GM21723 (cell line): ENCODE results near the gene SFXN5.
A peak's percentile ranks its signal among the peaks of the same experiment; 100 is the strongest.
"Not testable (repeated sequence)": the region's sequence is repeated elsewhere in the genome, so short reads cannot be mapped to it uniquely, and the experiment has no call there.

Experiments used
- ATAC-seq: cut with Tn5 transposase; IDR thresholded peaks from one replicate; pipeline ENCODE4 v1.9.1; 2021; ENCODE audit warnings: mild to moderate bottlenecking, moderate library complexity; ENCODE audit not compliant: unreplicated experiment

SFXN5 gene

GRCh38 chr2:72914589-72915319 is 156.8 kb downstream of the SFXN5 start:
- no peak for ATAC-seq

- ATAC-seq = no peak
Measured at GRCh38 chr2:72914206-72914559, 157.3 kb downstream of the SFXN5 start.

- ATAC-seq = no peak
Measured at GRCh38 chr2:72913486-72914205, 157.9 kb downstream of the SFXN5 start.

GRCh38 chr2:72911256-72911655 is 160.3 kb downstream of the SFXN5 start:
- ATAC-seq = no peak

- no peak for ATAC-seq
Measured at GRCh38 chr2:72908741-72909140, 162.8 kb downstream of the SFXN5 start.

- not testable (repeated sequence) for ATAC-seq
Measured at GRCh38 chr2:72907369-72907768, 164.1 kb downstream of the SFXN5 start.

DNA sequence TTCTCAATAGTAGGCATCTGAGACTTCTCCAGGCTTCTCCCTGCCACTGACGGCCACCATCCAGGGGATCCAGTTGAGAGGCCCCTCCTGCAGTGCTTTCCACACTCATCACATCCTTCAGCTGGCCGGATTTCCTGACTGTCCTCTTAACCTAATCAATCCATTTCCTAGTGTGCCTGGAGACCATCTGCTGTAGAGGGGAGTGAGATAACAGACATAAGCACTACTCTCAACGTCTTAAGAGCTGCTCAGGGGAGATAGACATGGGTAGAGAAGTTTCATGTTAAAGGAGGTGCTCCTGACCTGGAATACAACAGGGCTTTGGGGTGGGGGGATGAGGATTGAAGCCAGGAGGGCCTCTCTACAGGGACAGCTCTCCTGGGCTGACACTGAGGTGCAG is 170.1 kb downstream of the SFXN5 start:
- no peak for ATAC-seq

DNA sequence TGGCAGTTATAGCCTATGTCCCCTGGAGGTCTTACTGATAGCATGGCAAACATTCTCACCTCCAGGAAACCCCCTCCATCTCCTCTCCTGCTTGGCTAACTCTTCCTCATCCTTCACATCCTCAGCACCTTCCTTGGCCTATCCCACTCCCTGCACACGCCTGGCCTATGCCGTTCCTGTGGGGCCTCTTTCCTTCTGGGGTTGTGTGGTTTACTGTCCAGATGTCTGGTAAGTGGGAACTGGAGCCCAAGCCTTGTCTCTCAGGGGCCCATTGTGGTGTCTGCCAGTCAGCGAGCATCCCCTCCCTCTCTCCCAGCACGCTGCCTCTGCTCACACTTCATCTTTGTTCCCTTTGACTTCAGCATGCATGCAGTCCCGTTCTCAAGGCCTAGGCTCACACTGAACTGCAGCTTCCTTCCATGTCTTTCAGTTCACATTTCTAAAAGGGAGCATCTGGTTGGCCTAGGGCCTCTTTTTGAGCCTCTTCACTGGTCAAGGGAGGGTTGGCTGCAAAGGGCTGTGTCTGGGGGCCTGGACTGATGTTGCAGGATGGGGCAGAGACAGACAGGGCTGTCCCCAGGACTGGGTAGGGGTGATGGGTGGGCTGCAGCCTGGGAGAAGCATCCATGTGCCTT is 171.2 kb downstream of the SFXN5 start:
- ATAC-seq = no peak

DNA sequence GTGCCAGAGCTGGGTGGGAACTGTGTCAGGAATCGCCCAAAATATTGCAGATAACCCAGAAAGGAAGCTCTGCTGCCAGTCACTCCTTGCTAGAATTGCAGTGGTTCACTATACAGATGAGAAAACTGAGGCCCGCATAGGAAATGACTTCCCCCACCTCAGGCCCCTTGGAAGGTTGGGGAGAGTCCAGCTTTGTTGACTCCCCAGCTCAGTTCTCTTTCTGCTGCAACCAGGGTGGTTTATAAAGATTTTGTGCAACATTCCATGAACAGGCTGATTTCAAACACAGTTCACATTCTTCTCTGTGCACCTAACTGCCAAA is 173.0 kb downstream of the SFXN5 start:
- ATAC-seq = no peak

DNA sequence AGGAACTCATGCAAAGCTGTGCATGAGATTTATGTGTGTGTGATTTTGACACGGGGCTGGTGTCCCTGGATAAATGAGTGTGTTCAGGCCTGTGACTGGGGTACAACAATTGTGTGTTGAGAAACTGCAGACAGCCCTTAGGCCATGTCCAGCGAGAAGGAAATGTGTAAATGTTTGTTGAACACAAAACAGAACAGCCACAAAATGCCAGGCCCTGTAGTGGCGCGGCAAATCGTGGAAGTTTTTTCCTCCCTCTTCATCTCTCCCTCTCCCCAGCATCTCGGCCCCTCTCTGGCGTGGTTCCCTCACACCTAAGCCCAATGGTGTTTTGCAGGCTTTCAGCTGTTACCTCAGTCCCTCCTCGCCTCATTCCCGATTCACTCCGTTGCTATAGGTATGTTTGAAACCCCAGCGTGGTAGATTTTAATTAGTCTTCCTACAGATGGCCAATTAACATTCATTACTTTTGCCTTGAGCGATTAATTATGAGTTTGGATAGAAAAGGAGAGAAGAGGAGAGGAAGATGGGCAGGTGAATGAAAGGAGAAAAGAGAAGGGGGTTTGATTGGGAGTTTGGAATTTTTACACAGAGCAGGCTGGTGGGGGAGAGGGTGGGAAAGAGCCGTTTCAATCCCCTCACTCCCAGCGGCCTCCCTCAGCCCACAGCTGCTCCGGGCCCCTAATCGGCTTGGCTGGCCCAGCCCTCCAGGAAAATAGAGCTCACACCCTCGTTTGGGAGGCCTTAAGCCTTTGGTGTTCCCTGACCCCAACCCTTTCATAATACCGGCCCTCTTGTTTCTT is 173.5 kb downstream of the SFXN5 start:
- ATAC-seq = no peak

DNA sequence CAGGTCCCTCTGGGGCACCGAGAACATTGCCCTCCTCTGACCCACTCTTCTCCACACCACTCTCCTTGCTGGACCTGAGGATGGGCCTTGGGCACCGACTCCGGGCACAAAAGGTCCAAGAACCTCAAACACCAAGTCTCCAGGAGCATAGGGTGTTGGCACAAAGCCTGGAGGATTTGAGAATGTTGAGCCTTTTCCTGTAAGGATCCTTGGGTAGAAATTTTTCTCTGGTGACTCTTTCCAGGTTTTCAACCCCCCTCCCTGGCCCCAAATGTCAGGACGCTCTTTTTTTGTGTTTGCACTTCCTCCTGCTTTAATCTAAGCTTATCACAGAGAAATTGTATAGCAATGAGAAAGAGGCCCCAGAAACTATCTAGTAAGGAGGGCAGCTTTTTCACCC is 175.1 kb downstream of the SFXN5 start:
- ATAC-seq = no peak

DNA sequence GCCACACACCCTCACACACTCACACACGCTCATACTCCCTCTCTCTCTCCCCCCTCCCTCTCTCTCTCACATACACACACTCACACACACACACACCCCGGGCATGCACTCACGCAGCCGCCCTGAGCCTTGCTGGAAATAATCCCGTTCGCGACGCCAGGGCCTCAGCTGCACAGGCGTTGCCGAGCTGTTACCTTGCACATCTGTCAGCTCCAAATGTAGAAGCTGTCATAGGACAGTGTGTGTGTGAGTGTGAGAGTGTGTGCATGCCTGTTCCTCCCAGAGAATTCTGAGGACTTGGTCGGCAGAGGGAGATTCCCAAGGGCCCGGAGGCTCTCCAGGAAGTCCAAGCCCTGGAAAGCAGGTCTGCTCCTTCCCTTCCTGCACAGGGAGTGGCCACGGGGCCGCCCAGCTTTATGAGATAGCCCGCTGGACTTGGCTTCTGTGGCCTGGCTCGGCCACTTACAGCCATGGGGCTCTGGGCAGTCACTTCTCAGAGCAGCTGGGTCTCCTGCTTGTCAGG is 175.7 kb downstream of the SFXN5 start:
- no peak for ATAC-seq

- no peak for ATAC-seq
Measured at GRCh38 chr2:72895154-72895553, 176.4 kb downstream of the SFXN5 start.

DNA sequence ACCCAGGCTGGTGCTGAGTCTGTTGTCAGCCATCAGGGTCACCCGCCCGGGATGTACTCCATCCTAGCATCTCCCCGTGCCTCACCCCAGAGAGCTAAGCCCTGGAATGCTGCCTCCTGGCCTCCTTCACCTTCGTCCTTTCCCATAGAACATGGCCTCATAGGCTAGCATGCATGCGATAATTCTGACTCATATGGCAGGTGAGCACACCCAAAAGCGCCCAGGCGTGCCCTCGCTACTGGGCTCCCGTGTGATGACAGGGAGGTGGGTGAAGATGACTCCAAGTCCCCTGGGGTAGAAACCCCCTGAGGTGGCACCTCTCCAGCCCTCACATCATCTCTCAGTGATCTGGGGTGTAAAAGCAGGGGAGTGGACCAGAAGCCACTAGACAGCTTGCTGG is 177.0 kb downstream of the SFXN5 start:
- ATAC-seq = no peak

GRCh38 chr2:72893594-72894319 is 177.8 kb downstream of the SFXN5 start:
- peak; percentile 63 for ATAC-seq

DNA sequence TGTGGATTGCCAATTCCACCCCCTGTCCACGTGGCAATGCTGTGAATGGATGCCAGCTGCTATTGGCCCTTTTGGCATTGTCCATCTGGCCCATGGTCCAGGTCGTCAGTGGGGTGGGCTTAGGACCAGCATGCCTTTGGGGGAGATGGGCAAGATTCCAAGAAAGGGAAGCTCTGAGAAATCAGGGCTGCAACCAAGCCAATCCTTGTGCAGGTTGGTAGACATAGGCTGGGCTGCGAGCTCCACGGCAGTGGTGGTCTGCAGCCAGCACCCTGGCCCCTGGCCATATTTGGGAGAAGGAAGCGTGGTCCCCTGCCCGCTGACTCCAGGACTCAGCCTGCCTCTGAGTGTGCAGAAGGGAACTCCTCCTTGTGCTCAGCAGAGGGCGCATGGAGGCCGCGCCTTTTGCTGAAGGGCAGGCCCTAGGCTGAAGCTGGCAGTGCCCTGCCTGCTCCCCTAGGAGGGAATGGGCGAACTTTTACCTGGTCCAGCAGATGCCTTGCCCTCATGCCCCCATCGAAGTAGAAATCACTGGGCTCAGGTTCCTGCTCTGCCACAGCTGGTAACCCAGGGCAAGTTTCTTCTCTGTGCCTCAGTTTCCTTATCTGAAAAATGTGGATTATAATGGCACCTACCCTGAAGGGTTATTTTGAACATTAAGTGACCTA is 178.9 kb downstream of the SFXN5 start:
- no peak for ATAC-seq
